Suprapubic skin (tissue), 4 donors: Measurements from ENCODE around the gene GRAMD4.

ENCODE experiments used
- CTCF ChIP-seq, 2 donors: fragments of 200-600 bp in 1 of 2; fragments of 450-650 bp in 1 of 2; sonication (generic) in 1 of 2; IDR thresholded peaks; one replicate each; pipeline ENCODE4 v1.5.1; 2016 to 2019; ENCODE audit warnings: antibody characterized with exemption in 2 of 2, mild to moderate bottlenecking in 1 of 2, moderate library complexity in 1 of 2
- POLR2A ChIP-seq, 2 donors: fragments of 450-650 bp; IDR thresholded peaks; one replicate each; pipeline ENCODE4 v1.6.1; 2017; ENCODE audit warnings: antibody characterized with exemption in 2 of 2, mild to moderate bottlenecking in 2 of 2, moderate library complexity in 2 of 2
- POLR2AphosphoS5 ChIP-seq, 3 donors: sonication (generic); formaldehyde crosslinking; IDR thresholded peaks; one replicate each; pipeline ENCODE4 v1.6.1; 2017; ENCODE audit warnings: antibody characterized with exemption in 3 of 3

DNA sequence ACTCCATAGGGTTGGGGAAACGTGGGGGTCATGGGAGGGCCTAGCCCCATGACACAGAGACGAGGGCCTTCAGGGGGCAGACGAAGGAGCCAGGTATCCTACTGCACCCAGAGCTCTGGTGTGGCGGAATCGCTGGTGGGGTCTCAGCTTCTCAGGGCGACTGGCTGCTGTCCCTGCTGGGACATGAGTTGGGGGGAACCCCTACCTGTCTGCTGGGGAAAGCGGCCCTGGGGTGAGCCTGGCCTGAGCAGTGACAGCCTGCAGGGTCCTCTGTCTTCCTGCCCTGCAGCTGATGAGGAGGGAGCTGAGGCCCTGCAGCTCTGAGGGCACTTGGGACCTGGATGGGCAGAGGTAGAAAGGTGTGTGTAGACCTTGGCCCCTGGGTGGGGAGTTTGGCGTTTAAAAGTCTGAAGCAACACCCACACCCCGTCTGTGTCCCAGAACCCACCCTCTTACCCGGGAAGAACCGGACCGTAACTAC, 33.6 kb upstream of the GRAMD4 start:
- no peak for TF ChIP-seq CTCF (IDR thresholded peaks at IDR 0.05)
- no peak for TF ChIP-seq POLR2A (IDR thresholded peaks at IDR 0.05)
- no peak for TF ChIP-seq POLR2AphosphoS5 (IDR thresholded peaks at IDR 0.05)
